K562 (cell line): Measurements from ENCODE around the gene IGFL1. TPM values are rescaled to one million over a fixed set of nuclear protein-coding genes. Genes with fewer than 3 reads are reported as not detected.

ENCODE experiments used
- ATAC-seq: fragments of 200-7000 bp; cut with Tn5 transposase; 3 replicates; pipeline ENCODE4 v1.9.1; 2020; ENCODE audit warnings: moderate library complexity
- BruUV-seq: library from RNA; stranded (reverse); fragments of 400-500 nt; replicated peaks from 2 replicates; lab custom pipeline; 2021; lab: Mats Ljungman, UMichigan
- CTCF ChIA-PET: fragments of 300-600 bp; formaldehyde crosslinking; extraction: SDS; loops from one replicate; lab custom pipeline; 2021; ENCODE audit warnings: low intra/inter-chr PET ratio; lab: Yijun Ruan, JAX
- POLR2A ChIA-PET: fragments of 300-600, 350-650 bp; sonication (Branson Sonifier 250); formaldehyde crosslinking; extraction: SDS; loops from one replicate; lab custom pipeline; 2021; ENCODE audit warnings: antibody characterized with exemption, inconsistent platforms; lab: Yijun Ruan, JAX
- DNase-seq, 4 experiments: peaks; one replicate each; pipeline versions ENCODE4 v3.0.0 to v3.0.0-alpha.2; 2011 to 2018; ENCODE audit warnings: low spot score in 3 of 4, mixed read lengths in 3 of 4; ENCODE audit errors: extremely low read depth in 1 of 4
- FAIRE-seq: peaks from 2 replicates; lab custom pipeline; 2011; peaks lifted over from hg19 to GRCh38; lab: Jason Lieb, UNC
- H2AFZ ChIP-seq: 2 replicates; pipeline ENCODE4 v1.6.0; 2011; ENCODE audit warnings: low read depth, low read length, control low read depth, inconsistent platforms
- H3K27ac ChIP-seq: fragments of 200-600 bp; 3 replicates; pipeline ENCODE4 v1.8.0; 2011; ENCODE audit warnings: low read depth, mild to moderate bottlenecking, control low read depth, inconsistent platforms, low read length, moderate library complexity, mixed read lengths; ENCODE audit errors: extremely low read depth
- H3K27me3 ChIP-seq, 2 experiments: fragments of 300-600 bp in 1 of 2; 2 replicates in 1 of 2; 3 replicates in 1 of 2; pipeline versions ENCODE4 v1.6.0 to v1.8.0; 2011; ENCODE audit warnings: inconsistent platforms in 2 of 2, low read length in 2 of 2, mild to moderate bottlenecking in 1 of 2, mixed read lengths in 1 of 2, moderate library complexity in 1 of 2; ENCODE audit not compliant: control insufficient read depth in 2 of 2, insufficient read depth in 2 of 2
- H3K36me3 ChIP-seq: fragments of 300-600 bp; 3 replicates; pipeline ENCODE4 v1.8.0; 2011; ENCODE audit warnings: mild to moderate bottlenecking, low read length, inconsistent platforms; ENCODE audit not compliant: control insufficient read depth, insufficient read depth
- H3K4me1 ChIP-seq, 2 experiments: fragments of 200-600 bp in 1 of 2; replicated peaks in 1 of 2; 2 replicates in 1 of 2; 3 replicates in 1 of 2; pipeline versions ENCODE4 v1.5.1 to v1.8.0; 2011; ENCODE audit warnings: inconsistent platforms in 2 of 2, low read length in 2 of 2, mild to moderate bottlenecking in 1 of 2, mixed read lengths in 1 of 2, moderate library complexity in 1 of 2; ENCODE audit not compliant: control insufficient read depth in 2 of 2, insufficient read depth in 2 of 2
- H3K4me2 ChIP-seq: 2 replicates; pipeline ENCODE4 v1.6.1; 2011; ENCODE audit warnings: low read length, control low read depth, inconsistent platforms, mixed read lengths; ENCODE audit not compliant: insufficient read depth
- H3K4me3 ChIP-seq: fragments of 200-600 bp; sonication (generic), shearing (Covaris generic); 2 replicates; pipeline ENCODE4 v1.5.1; 2016; ENCODE audit warnings: control low read depth, inconsistent platforms
- H3K79me2 ChIP-seq: fragments of 200-600 bp; 3 replicates; pipeline ENCODE4 v1.8.0; 2011; ENCODE audit warnings: low read length, inconsistent platforms; ENCODE audit not compliant: control insufficient read depth, insufficient read depth
- H3K9ac ChIP-seq, 2 experiments: 2 replicates each; pipeline versions ENCODE4 v1.6.0 to v1.6.1; 2011; ENCODE audit warnings: low read depth in 2 of 2, low read length in 2 of 2, control low read depth in 1 of 2, inconsistent platforms in 1 of 2, mild to moderate bottlenecking in 1 of 2, mixed read lengths in 1 of 2; ENCODE audit not compliant: insufficient read depth in 1 of 2
- H3K9me1 ChIP-seq: one replicate; pipeline ENCODE4 v1.6.0; 2011; ENCODE audit warnings: inconsistent platforms, mild to moderate bottlenecking, low read length, moderate library complexity; ENCODE audit not compliant: control insufficient read depth, insufficient read depth
- H3K9me3 ChIP-seq: replicated peaks from 2 replicates; pipeline ENCODE4 v1.5.1; 2011; ENCODE audit warnings: low read depth, low read length, inconsistent platforms; ENCODE audit not compliant: control insufficient read depth, insufficient read depth
- H4K20me1 ChIP-seq: replicated peaks from 2 replicates; pipeline ENCODE4 v1.6.1; 2011; ENCODE audit warnings: low read length, inconsistent platforms, mixed read lengths; ENCODE audit not compliant: control insufficient read depth, insufficient read depth
- CBFB ChIP-seq: sonication (generic); formaldehyde crosslinking; IDR thresholded peaks from 2 replicates; pipeline ENCODE4 v1.4.0; 2020; ENCODE audit warnings: mild to moderate bottlenecking, missing genetic modification reagents
- ETV5 ChIP-seq: sonication (generic); formaldehyde crosslinking; IDR thresholded peaks from 2 replicates; pipeline ENCODE4 v1.4.0; 2020; ENCODE audit warnings: low read depth, mild to moderate bottlenecking, missing genetic modification reagents
- FOXK2 ChIP-seq, 2 experiments: fragments of 450-650 bp; IDR thresholded peaks in 1 of 2; conservative IDR thresholded peaks in 1 of 2; 2 replicates each; pipeline ENCODE4 v1.6.1; 2016; ENCODE audit warnings: low read depth in 2 of 2, mild to moderate bottlenecking in 1 of 2
- GABPB2 ChIP-seq: fragments of 250-450 bp; sonication (Bioruptor Pico); conservative IDR thresholded peaks from 2 replicates; pipeline ENCODE4 v1.5.1; 2021; ENCODE audit warnings: mild to moderate bottlenecking
- GTF3C2 ChIP-seq: IDR thresholded peaks from 3 replicates; pipeline ENCODE4 v1.6.1; 2011; ENCODE audit warnings: borderline replicate concordance, mild to moderate bottlenecking, moderate library complexity; ENCODE audit not compliant: insufficient read length; ENCODE audit errors: extremely low read depth
- HOXB6 ChIP-seq: fragments of 250-450 bp; sonication (Bioruptor Pico); IDR thresholded peaks from 2 replicates; pipeline ENCODE4 v1.5.1; 2022; ENCODE audit warnings: mild to moderate bottlenecking, borderline replicate concordance
- MEIS2 ChIP-seq: fragments of 450-650 bp; IDR thresholded peaks from 2 replicates; pipeline ENCODE4 v1.6.1; 2014; ENCODE audit warnings: mild to moderate bottlenecking; ENCODE audit not compliant: partially characterized antibody
- MTA1 ChIP-seq: fragments of 450-650 bp; IDR thresholded peaks from 2 replicates; pipeline ENCODE4 v1.6.1; 2017; ENCODE audit warnings: borderline replicate concordance
- RAD21 ChIP-seq, 2 experiments: fragments of 250-450 bp in 1 of 2; fragments of 450-650 bp in 1 of 2; sonication (Bioruptor Pico) in 1 of 2; formaldehyde crosslinking in 1 of 2; IDR thresholded peaks in 1 of 2; conservative IDR thresholded peaks in 1 of 2; 2 replicates each; pipeline versions ENCODE4 v1.4.0 to v1.8.0; 2020 to 2022; ENCODE audit warnings: mild to moderate bottlenecking in 2 of 2, moderate library complexity in 1 of 2
- SFPQ ChIP-seq: fragments of 200-400 bp; formaldehyde crosslinking; IDR thresholded peaks from 2 replicates; pipeline ENCODE4 v1.6.1; 2017; ENCODE audit warnings: mild to moderate bottlenecking, low read depth, low read length, moderate library complexity
- SRF ChIP-seq, 2 experiments: fragments of 250-450, 450-650 bp in 1 of 2; sonication (Bioruptor Pico) in 1 of 2; sonication (generic) in 1 of 2; formaldehyde crosslinking; IDR thresholded peaks; 2 replicates each; pipeline versions ENCODE4 v1.5.0 to v1.5.1; 2020 to 2022; ENCODE audit warnings: mild to moderate bottlenecking in 1 of 2, missing genetic modification reagents in 1 of 2
- TRIM24 ChIP-seq, 2 experiments: fragments of 450-650 bp; IDR thresholded peaks; 2 replicates each; pipeline ENCODE4 v1.6.1; 2016
- YY1 ChIP-seq, 3 experiments: IDR thresholded peaks; 2 replicates each; pipeline ENCODE4 v1.6.1; 2011; ENCODE audit warnings: low read length in 2 of 3, mild to moderate bottlenecking in 2 of 3, moderate library complexity in 2 of 3, borderline replicate concordance in 1 of 3, control low read depth in 1 of 3, low read depth in 1 of 3; ENCODE audit not compliant: insufficient read depth in 3 of 3, insufficient replicate concordance in 2 of 3, control insufficient read depth in 1 of 3, insufficient read length in 1 of 3; ENCODE audit errors: extremely low read depth in 1 of 3
- ZNF146 ChIP-seq: IDR thresholded peaks from one replicate; pipeline ENCODE4 v1.6.1; 2018; ENCODE audit warnings: missing compliant biosample characterization; ENCODE audit not compliant: unreplicated experiment
- ZNF507 ChIP-seq: conservative IDR thresholded peaks from 2 replicates; pipeline ENCODE4 v1.6.1; 2017; ENCODE audit warnings: missing genetic modification characterization, missing compliant biosample characterization
- ZNF766 ChIP-seq: fragments of 200-800 bp; sonication (Bioruptor generic); conservative IDR thresholded peaks from 2 replicates; pipeline ENCODE4 v1.6.1; 2016; ENCODE audit warnings: missing genetic modification characterization, missing compliant biosample characterization
- ZNF830 ChIP-seq: fragments of 250-450 bp; sonication (Bioruptor Pico); IDR thresholded peaks from 2 replicates; pipeline ENCODE4 v1.5.0; 2021; ENCODE audit warnings: mild to moderate bottlenecking
- WGBS: fragments of 100-300 bp; shearing (Covaris generic); methylation state at CpG from one replicate; pipeline ENCODE4 v1.1.6; 2016; ENCODE audit warnings: low coverage, mixed read lengths; ENCODE audit not compliant: insufficient coverage; ENCODE audit errors: missing lambda C conversion rate; 5-methylcytosine and 5-hydroxymethylcytosine counted together
- in situ Hi-C: fragments of 300-500 bp; cut with MboI; formaldehyde crosslinking; loops from 4 replicates; pipeline ENCODE4 v1.15.0; 2018; ENCODE audit warnings: inconsistent platforms, mixed read lengths
- intact Hi-C: fragments of 100-400 bp; cut with micrococcal nuclease; formaldehyde crosslinking; loops from 2 replicates; pipeline ENCODE4 v1.14.2; 2022
- polyA plus RNA-seq, 8 experiments: library from polyadenylated mRNA; depleted of rRNA in 4 of 8; stranded (reverse) in 5 of 8; unstranded in 3 of 8; fragments of >200 nt; fragmentation: Nextera tagmentation in 2 of 8; fragmentation: Illumina TruSeq in 1 of 8; extraction: Ambion mirVana in 2 of 8; extraction: Trizol in 1 of 8; gene quantifications; 2 replicates each; pipeline versions ENCODE4 v1.2.1 to v1.2.3, GENCODE V29; 2011 to 2014; ENCODE audit warnings: inconsistent platforms in 1 of 8, missing spikeins in 1 of 8
- total RNA-seq, 7 experiments: library from RNA; depleted of rRNA in 6 of 7; stranded (reverse); fragments of >200 nt in 6 of 7; fragmentation: Illumina TruSeq in 2 of 7; extraction: Trizol in 2 of 7; gene quantifications; 2 replicates each; pipeline versions ENCODE4 v1.2.1 to v1.2.3, GENCODE V29; 2011 to 2021; ENCODE audit warnings: low replicate concordance in 1 of 7

The IGFL1 gene
- total and polyA plus RNA-seq, 9 of the 15 experiments (the other 6 are each of a cell fraction or from before 2014, with no cell fraction given) = not detected

GRCh38 chr19:46180701-46181387 is 48.7 kb upstream of the IGFL1 start:
- Histone ChIP-seq H3K4me1 (peaks cover 0 to 4% of the 10 kb centered on the region in 2 experiments; a peak in 3 of 5 replicates), H3K36me3 (no peaks in the 10 kb centered on the region), H3K27ac (no peak overlapping the region), H3K9ac (no peak overlapping the region), H3K4me3 (no peak overlapping the region), H3K9me1 (no peaks in the 10 kb centered on the region), H3K79me2 (no peaks in the 10 kb centered on the region), H2AFZ (no peak overlapping the region), H3K4me2 (no peak overlapping the region), H3K9me3 (no peaks in the 10 kb centered on the region), H3K27me3 (peaks cover 0 to 20% of the 10 kb centered on the region in 2 experiments; a peak in 2 of 5 replicates), H4K20me1 (no peaks in the 10 kb centered on the region)
- 13% methylated on average over 5 of the region's 5 CpGs for WGBS
- ATAC-seq = no peak
- no peak for DNase-seq
- POLR2A ChIA-PET = no interaction called here
- intact Hi-C loops = no loop called here
- no peak for FAIRE-seq
- in situ Hi-C loops = no loop called here
- CTCF ChIA-PET = no interaction called here
- no TSS peak for BruUV-seq
- no peak for TF ChIP-seq MTA1
- TF ChIP-seq ETV5 (CRISPR knock-in tag) = no peak
- TF ChIP-seq GABPB2 = no peak
- TF ChIP-seq MEIS2 = no peak
- TF ChIP-seq CBFB (CRISPR knock-in tag) = no peak
- TF ChIP-seq HOXB6 (CRISPR knock-in tag) = no peak
- TF ChIP-seq SFPQ = no peak
- TF ChIP-seq ZNF830 (CRISPR knock-in tag) = no peak
- no peak for TF ChIP-seq GTF3C2
- no peak for TF ChIP-seq ZNF146 (CRISPR knock-in tag)
- no peak for TF ChIP-seq ZNF507
- TF ChIP-seq SRF (CRISPR knock-in tag; IDR thresholded peaks at IDR 0.05) = no peak
- no peak for TF ChIP-seq RAD21 (CRISPR knock-in tag; conservative IDR thresholded peaks at IDR 0.05 in 1 of 2, IDR thresholded peaks at IDR 0.05 in 1 of 2)
- TF ChIP-seq FOXK2 (conservative IDR thresholded peaks at IDR 0.05 in 1 of 2, IDR thresholded peaks at IDR 0.05 in 1 of 2; ENCODE audit: low read depth in 2 of 2) = no peak
- TF ChIP-seq YY1 (IDR thresholded peaks at IDR 0.05; ENCODE audit: borderline replicate concordance in 1 of 3, control insufficient read depth in 1 of 3, extremely low read depth in 1 of 3, insufficient read depth in 3 of 3, insufficient read length in 1 of 3, insufficient replicate concordance in 2 of 3, low read depth in 1 of 3, low read length in 2 of 3) = no peak
- TF ChIP-seq TRIM24 (IDR thresholded peaks at IDR 0.05) = no peak
- no peak for TF ChIP-seq ZNF766
